Measurements from ENCODE around the gene TRPM5.

- TF ChIP-seq CTCF (IDR thresholded peaks at IDR 0.05; ENCODE audit: low read depth, low read length, missing input control) (no peak), TAF1 (conservative IDR thresholded peaks at IDR 0.05) (no peak), SP1 (IDR thresholded peaks at IDR 0.05) (no peak), ZBTB33 (IDR thresholded peaks at IDR 0.05) (no peak), YY1 (IDR thresholded peaks at IDR 0.05) (no peak), HNF4G (IDR thresholded peaks at IDR 0.05) (no peak), JUND (IDR thresholded peaks at IDR 0.05) (no peak), GABPA (IDR thresholded peaks at IDR 0.05 in 1 of 2, conservative IDR thresholded peaks at IDR 0.05 in 1 of 2) (no peak), EGR1 (IDR thresholded peaks at IDR 0.05; ENCODE audit: low read depth in 2 of 2) (no peak), REST (IDR thresholded peaks at IDR 0.05) (no peak), ATF3 (IDR thresholded peaks at IDR 0.05) (no peak)
Measured at GRCh38 chr11:2470495-2470894, 26.2 kb upstream of the TRPM5 start.

All from liver (tissue), 3 donors.